ENCODE data around the gene RFPL3.

Gene RFPL3

DNA sequence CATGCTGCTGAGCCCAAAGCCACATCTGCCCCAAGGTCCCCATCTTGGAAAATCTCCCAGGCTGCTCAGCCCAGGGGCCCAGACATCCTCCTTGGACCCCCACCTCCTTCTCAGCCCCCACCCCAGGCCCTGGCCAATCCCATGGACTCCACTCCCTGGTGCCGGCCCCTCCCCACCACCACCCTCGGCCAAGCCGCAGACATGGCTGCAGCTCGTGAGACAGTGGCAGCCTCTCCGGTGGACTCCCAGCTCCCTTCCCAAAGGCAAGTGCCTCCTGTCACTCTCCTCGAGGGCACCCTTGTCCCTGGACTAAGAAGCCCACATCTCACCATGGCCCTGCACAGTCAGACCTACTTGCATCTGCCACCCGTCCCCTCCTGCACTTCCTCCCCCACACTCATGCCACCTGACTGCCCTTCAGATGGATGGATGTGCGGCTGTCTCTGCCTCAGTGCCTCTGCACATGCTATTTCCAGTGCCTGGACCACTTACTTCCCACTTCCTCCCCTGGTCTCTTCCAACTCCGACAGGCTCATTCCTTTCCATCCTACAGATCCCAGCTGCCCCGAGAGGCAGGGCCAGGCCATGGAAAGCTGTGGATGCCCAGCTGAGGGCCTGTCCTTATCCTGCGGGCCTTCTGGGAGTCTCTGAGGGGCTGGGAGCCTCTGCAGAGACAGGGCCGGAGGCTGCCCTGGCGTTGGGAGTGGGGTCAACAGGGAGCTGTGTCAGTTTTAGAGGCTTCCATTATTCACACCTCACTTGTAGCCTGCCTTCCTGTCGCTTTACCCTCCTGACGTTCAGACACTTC is 25.5 kb upstream of the RFPL3 start:
- no peak for DNase-seq
- TF ChIP-seq, protein P1, sequence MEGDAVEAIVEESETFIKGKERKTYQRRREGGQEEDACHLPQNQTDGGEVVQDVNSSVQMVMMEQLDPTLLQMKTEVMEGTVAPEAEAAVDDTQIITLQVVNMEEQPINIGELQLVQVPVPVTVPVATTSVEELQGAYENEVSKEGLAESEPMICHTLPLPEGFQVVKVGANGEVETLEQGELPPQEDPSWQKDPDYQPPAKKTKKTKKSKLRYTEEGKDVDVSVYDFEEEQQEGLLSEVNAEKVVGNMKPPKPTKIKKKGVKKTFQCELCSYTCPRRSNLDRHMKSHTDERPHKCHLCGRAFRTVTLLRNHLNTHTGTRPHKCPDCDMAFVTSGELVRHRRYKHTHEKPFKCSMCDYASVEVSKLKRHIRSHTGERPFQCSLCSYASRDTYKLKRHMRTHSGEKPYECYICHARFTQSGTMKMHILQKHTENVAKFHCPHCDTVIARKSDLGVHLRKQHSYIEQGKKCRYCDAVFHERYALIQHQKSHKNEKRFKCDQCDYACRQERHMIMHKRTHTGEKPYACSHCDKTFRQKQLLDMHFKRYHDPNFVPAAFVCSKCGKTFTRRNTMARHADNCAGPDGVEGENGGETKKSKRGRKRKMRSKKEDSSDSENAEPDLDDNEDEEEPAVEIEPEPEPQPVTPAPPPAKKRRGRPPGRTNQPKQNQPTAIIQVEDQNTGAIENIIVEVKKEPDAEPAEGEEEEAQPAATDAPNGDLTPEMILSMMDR (IDR thresholded peaks at IDR 0.05; ENCODE audit: low read depth, low read length, missing control alignments) = no peak
- in situ Hi-C loops (cut with HindIII; ENCODE audit: low pct_ligation_motif_present, low sequenced_read_pairs) = no loop called here
- Histone ChIP-seq H3K27ac (no peak overlapping the region), H3K27me3 (replicated peaks) (no peaks in the 10 kb centered on the region), H3K4me3 (ENCODE audit: low read depth, low read length) (no peak overlapping the region), H3K36me3 (replicated peaks) (no peaks in the 10 kb centered on the region)

DNA sequence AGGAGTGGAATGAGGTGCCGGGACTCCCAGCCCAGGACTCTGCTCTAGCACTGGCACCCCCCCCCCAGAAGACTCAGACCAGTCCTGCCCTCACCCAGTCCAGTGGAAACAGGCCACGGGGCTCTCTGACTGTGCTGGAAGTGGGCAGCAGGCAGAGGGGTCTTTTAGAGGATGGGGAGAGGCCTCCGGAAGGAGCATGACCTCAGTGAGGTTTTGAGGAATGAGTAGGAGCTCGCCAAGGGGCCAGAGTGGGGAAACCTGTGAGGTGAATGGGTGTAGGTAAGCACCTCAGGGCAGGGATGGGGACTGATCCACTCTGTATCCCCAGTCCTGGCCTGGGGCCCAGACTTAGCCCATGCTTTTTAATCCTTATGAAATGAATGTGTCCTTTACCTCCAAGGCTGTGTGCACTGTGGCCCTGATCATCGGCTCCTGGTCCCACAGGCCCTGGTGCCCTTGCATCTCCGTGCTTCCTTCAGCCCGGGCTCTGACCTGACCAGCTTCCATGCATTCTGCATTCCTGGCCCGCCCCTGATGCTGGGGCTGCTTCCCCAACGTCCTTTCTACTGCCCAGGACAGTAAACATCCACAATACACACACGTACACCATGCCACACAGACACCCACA is 24.4 kb upstream of the RFPL3 start:
- in situ Hi-C loops (cut with HindIII; ENCODE audit: low pct_ligation_motif_present, low sequenced_read_pairs) = no loop called here
- no peak overlapping the region for H3K27ac ChIP-seq

DNA sequence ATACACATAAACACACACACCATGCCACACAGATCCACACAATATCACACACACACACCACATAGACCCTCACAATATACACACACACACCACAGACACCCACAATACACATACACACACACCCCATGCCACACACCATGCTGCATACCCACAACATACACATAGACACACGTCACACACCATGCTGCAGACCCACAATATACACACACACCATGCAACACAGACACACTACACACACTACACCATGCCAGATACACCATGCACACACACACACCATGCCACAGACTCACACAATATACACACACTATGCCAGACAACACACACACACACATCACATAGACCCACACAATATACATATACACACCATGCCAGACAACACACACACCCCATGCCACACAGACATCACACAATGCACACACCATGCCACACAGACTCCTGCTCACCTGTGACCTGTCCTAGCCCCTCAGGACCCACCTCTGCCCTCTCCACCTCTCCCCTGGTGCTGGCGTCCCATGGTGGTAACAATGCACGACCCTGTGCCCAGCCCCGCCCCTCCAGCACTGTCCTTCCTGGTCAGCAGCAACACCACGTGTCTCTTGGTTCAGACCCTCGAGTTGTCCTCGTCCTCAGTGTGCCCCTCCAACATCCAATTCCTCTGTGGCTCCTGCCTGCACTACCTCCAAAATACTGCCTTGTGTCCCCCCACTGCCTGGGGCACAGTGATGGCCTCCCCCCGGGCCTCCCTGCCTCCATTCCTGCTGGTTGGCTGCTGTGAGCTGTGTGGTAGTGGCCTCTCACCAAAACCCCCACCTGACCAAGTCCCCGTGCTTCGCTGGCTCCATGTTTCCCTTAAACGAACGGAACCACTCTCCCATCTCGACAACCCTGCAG is 23.7 kb upstream of the RFPL3 start:
- H3K36me3 ChIP-seq (replicated peaks) = no peaks in the 10 kb centered on the region
- no peak overlapping the region for H3K4me3 ChIP-seq (ENCODE audit: low read depth, low read length)
- in situ Hi-C loops (cut with HindIII; ENCODE audit: low pct_ligation_motif_present, low sequenced_read_pairs) = no loop called here

More for the DNA sequence above, 24.4 kb upstream of the RFPL3 start:
- no peaks in the 10 kb centered on the region for H3K27me3 ChIP-seq (replicated peaks)
- H3K36me3 ChIP-seq (replicated peaks) = no peaks in the 10 kb centered on the region
- TF ChIP-seq, protein P1 (IDR thresholded peaks at IDR 0.05; ENCODE audit: low read depth, low read length, missing control alignments) = no peak
- H3K4me3 ChIP-seq (ENCODE audit: low read depth, low read length) = no peak overlapping the region
- DNase-seq = no peak

DNA sequence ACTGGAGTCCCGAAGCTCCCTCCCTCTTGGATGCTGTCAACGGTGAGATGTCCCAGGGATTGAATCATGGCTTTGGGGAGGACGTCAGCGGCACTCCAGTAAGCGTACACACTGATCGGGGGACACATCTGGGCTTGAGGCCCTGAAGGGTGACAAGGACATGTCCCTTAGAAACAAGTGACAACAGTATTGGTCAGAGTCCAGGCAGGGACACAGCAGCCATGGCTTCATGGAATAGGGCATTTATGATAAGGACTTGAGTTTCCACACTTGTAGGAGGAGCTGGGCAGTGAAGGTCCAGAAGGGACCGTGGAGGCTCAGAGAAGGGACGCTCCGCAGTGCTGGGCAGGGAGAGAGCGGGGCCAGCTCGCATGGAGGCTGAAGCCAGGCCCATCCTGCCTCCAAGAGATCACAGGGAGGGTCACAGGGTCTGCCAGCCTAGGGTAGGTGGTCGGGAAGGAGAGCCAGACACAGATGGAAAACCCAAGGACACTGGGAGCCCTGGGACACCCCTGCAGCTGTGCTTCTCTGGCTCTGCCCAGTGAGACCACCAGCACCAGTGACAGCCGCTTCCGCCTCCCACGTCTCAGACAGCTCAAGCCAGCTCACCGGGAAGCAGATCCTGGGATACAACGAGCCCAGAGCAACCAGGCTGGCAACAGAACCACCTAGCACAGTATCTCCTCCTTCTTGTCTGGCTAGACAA is 22.9 kb upstream of the RFPL3 start:
- H3K27ac ChIP-seq = no peak overlapping the region
- no peaks in the 10 kb centered on the region for H3K27me3 ChIP-seq (replicated peaks)
- in situ Hi-C loops (cut with HindIII; ENCODE audit: low pct_ligation_motif_present, low sequenced_read_pairs) = no loop called here
- H3K4me3 ChIP-seq (ENCODE audit: low read depth, low read length) = no peak overlapping the region
- DNase-seq = no peak
- H3K36me3 ChIP-seq (replicated peaks) = no peaks in the 10 kb centered on the region
- TF ChIP-seq, protein P1 (IDR thresholded peaks at IDR 0.05; ENCODE audit: low read depth, low read length, missing control alignments) = no peak

More for the DNA sequence above, 23.7 kb upstream of the RFPL3 start:
- Histone ChIP-seq H3K27me3 (replicated peaks) (no peaks in the 10 kb centered on the region), H3K27ac (no peak overlapping the region)
- no peak for DNase-seq
- TF ChIP-seq, protein P1 (IDR thresholded peaks at IDR 0.05; ENCODE audit: low read depth, low read length, missing control alignments) = no peak

DNA sequence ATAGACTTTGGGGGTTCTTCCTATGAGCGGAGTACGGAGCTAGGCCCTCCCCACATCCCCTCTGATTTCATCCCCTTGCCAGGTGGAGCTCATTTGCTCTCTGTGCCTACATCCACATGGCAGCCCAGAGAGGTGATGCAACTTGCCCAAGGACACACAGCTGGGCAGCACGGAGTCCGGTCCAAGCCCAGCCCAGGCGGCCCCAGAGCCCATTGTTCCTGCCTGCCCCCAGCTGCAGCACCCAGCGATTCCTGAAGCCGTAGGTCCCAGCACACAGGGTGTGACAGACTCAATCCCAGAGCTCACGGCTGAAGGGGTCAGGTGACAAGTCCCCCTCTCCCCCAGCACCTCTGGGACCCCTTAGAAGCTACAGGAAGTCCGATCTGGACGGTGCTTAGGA is 22.2 kb upstream of the RFPL3 start:
- no peak overlapping the region for H3K4me3 ChIP-seq (ENCODE audit: low read depth, low read length)
- H3K27me3 ChIP-seq (replicated peaks) = no peaks in the 10 kb centered on the region
- in situ Hi-C loops (cut with HindIII; ENCODE audit: low pct_ligation_motif_present, low sequenced_read_pairs) = no loop called here
- H3K36me3 ChIP-seq (replicated peaks) = no peaks in the 10 kb centered on the region
- no peak for DNase-seq
- TF ChIP-seq, protein P1 (IDR thresholded peaks at IDR 0.05; ENCODE audit: low read depth, low read length, missing control alignments) = no peak
- H3K27ac ChIP-seq = no peak overlapping the region

Measured in brain microvascular endothelial cell (primary cell).